ENCODE data around the gene NKIRAS1. TPM values are rescaled to one million over a fixed set of nuclear protein-coding genes. Genes with fewer than 3 reads are reported as not detected.

The NKIRAS1 gene
- total RNA-seq, 1 experiment from 2014 or later, result 7.3 TPM

GRCh38 chr3:23877329-23877980 is 39.3 kb downstream of the NKIRAS1 start:
- H3K4me3 Mint-ChIP-seq, result no peak overlapping the region
- ChIA-PET CTCF (interaction anchor here (0.6 kb wide), 1 partner anchor 88 kb away, joined by 3 read pairs; no protein-coding TSS in a partner anchor), POLR2A (no interaction called here)
- H3K9me3 Mint-ChIP-seq, result peaks cover 33% of the 10 kb centered on the region
- H3K27ac Mint-ChIP-seq, result no peak overlapping the region
- peaks cover 28% of the 10 kb centered on the region for H3K4me1 Mint-ChIP-seq
- ATAC-seq (no peak), DNase-seq (ENCODE audit: low spot score) (no peak)
- no peaks in the 10 kb centered on the region; the same call in 1 of the 2 replicates for H3K27me3 Mint-ChIP-seq (ENCODE audit: low read depth)
- peaks cover 50% of the 10 kb centered on the region for H3K36me3 Mint-ChIP-seq
- TF ChIP-seq ATF1 (CRISPR knock-in tag; IDR thresholded peaks at IDR 0.05) (no peak), ZNF138 (CRISPR knock-in tag; conservative IDR thresholded peaks at IDR 0.05) (no peak), HMGXB4 (CRISPR knock-in tag; IDR thresholded peaks at IDR 0.05) (no peak), MYBL2 (CRISPR knock-in tag; IDR thresholded peaks at IDR 0.05) (no peak), NR1H2 (CRISPR knock-in tag; IDR thresholded peaks at IDR 0.05) (no peak), JUN (CRISPR knock-in tag; IDR thresholded peaks at IDR 0.05) (no peak), CTCF (IDR thresholded peaks at IDR 0.05) (no peak), ETV6 (CRISPR knock-in tag; IDR thresholded peaks at IDR 0.05) (no peak), ZNF396 (CRISPR knock-in tag; IDR thresholded peaks at IDR 0.05; ENCODE audit: borderline replicate concordance) (no peak), FOXP1 (CRISPR knock-in tag; IDR thresholded peaks at IDR 0.05; ENCODE audit: borderline replicate concordance) (no peak), ZNF416 (CRISPR knock-in tag; IDR thresholded peaks at IDR 0.05) (no peak), ATF6 (CRISPR knock-in tag; IDR thresholded peaks at IDR 0.05) (no peak), SP1 (CRISPR knock-in tag; conservative IDR thresholded peaks at IDR 0.05) (no peak)
- TF ChIP-seq, protein P1, sequence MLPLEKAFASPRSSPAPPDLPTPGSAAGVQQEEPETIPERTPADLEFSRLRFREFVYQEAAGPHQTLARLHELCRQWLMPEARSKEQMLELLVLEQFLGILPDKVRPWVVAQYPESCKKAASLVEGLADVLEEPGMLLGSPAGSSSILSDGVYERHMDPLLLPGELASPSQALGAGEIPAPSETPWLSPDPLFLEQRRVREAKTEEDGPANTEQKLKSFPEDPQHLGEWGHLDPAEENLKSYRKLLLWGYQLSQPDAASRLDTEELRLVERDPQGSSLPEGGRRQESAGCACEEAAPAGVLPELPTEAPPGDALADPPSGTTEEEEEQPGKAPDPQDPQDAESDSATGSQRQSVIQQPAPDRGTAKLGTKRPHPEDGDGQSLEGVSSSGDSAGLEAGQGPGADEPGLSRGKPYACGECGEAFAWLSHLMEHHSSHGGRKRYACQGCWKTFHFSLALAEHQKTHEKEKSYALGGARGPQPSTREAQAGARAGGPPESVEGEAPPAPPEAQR (CRISPR knock-in tag; IDR thresholded peaks at IDR 0.05), result no peak

GRCh38 chr3:23876923-23877322 is 39.9 kb downstream of the NKIRAS1 start:
- TF ChIP-seq, protein P2, sequence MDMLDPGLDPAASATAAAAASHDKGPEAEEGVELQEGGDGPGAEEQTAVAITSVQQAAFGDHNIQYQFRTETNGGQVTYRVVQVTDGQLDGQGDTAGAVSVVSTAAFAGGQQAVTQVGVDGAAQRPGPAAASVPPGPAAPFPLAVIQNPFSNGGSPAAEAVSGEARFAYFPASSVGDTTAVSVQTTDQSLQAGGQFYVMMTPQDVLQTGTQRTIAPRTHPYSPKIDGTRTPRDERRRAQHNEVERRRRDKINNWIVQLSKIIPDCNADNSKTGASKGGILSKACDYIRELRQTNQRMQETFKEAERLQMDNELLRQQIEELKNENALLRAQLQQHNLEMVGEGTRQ (CRISPR knock-in tag; IDR thresholded peaks at IDR 0.05), result no peak
- TF ChIP-seq SMAD3 (CRISPR knock-in tag; IDR thresholded peaks at IDR 0.05; ENCODE audit: borderline replicate concordance), result no peak
- TF ChIP-seq, protein P3, sequence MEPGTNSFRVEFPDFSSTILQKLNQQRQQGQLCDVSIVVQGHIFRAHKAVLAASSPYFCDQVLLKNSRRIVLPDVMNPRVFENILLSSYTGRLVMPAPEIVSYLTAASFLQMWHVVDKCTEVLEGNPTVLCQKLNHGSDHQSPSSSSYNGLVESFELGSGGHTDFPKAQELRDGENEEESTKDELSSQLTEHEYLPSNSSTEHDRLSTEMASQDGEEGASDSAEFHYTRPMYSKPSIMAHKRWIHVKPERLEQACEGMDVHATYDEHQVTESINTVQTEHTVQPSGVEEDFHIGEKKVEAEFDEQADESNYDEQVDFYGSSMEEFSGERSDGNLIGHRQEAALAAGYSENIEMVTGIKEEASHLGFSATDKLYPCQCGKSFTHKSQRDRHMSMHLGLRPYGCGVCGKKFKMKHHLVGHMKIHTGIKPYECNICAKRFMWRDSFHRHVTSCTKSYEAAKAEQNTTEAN (CRISPR knock-in tag; IDR thresholded peaks at IDR 0.05), result no peak
- TF ChIP-seq NR2C2 (CRISPR knock-in tag; IDR thresholded peaks at IDR 0.05), result no peak
- TF ChIP-seq ATF6 (CRISPR knock-in tag; IDR thresholded peaks at IDR 0.05), result no peak
- no peak for TF ChIP-seq ELF4 (CRISPR knock-in tag; IDR thresholded peaks at IDR 0.05; ENCODE audit: low read depth)
- ChIA-PET CTCF (interaction anchor here (0.6 kb wide), 1 partner anchor 88 kb away, joined by 3 read pairs; no protein-coding TSS in a partner anchor), POLR2A (interaction anchor here (0.7 kb wide), 1 partner anchor 40 kb away, joined by 3 read pairs; the partner anchor contains the start of gene RPL15)
- peaks cover 28% of the 10 kb centered on the region for H3K4me1 Mint-ChIP-seq
- DNase-seq (ENCODE audit: low spot score), result no peak
- H3K27me3 Mint-ChIP-seq (ENCODE audit: low read depth), result no peaks in the 10 kb centered on the region; the same call in 1 of the 2 replicates
- no peak overlapping the region for H3K4me3 Mint-ChIP-seq
- peaks cover 46% of the 10 kb centered on the region for H3K36me3 Mint-ChIP-seq
- peaks cover 33% of the 10 kb centered on the region for H3K9me3 Mint-ChIP-seq
- no peak overlapping the region for H3K27ac Mint-ChIP-seq
- no peak for ATAC-seq

Data from WTC11 (cell line).